Immature natural killer cell (primary cell): Measurements from ENCODE around the gene RILPL1. TPM values are rescaled to one million over a fixed set of nuclear protein-coding genes. Genes with fewer than 3 reads are reported as not detected.
"Not testable (repeated sequence)": the region's sequence is repeated elsewhere in the genome, so short reads cannot be mapped to it uniquely, and the experiment has no call there.

ENCODE experiments used
- DNase-seq, 3 donors: peaks; one replicate each; pipeline ENCODE4 v3.0.0; 2022; ENCODE audit warnings: mixed read lengths in 1 of 3
- H3K27ac Mint-ChIP-seq, 6 donors: one replicate each; pipeline ENCODE4 v1.8.0; 2020; ENCODE audit warnings: mixed read lengths in 6 of 6, mild to moderate bottlenecking in 5 of 6, inconsistent platforms in 4 of 6, moderate library complexity in 3 of 6
- H3K27me3 Mint-ChIP-seq, 3 donors: one replicate each; pipeline ENCODE4 v1.8.0; 2020 to 2021; ENCODE audit warnings: low read depth in 3 of 3, mild to moderate bottlenecking in 3 of 3, mixed read lengths in 3 of 3, moderate library complexity in 3 of 3, inconsistent platforms in 1 of 3
- H3K36me3 Mint-ChIP-seq, 3 donors: one replicate each; pipeline ENCODE4 v1.8.0; 2020; ENCODE audit warnings: mixed read lengths in 3 of 3, inconsistent platforms in 2 of 3, mild to moderate bottlenecking in 2 of 3
- H3K4me1 Mint-ChIP-seq, 2 donors: one replicate each; pipeline ENCODE4 v1.8.0; 2020; ENCODE audit warnings: inconsistent platforms in 2 of 2, mild to moderate bottlenecking in 2 of 2, mixed read lengths in 2 of 2, moderate library complexity in 1 of 2
- H3K4me3 Mint-ChIP-seq, 5 donors: one replicate each; pipeline ENCODE4 v1.8.0; 2020; ENCODE audit warnings: mild to moderate bottlenecking in 5 of 5, mixed read lengths in 5 of 5, inconsistent platforms in 3 of 5, moderate library complexity in 3 of 5
- H3K9me3 Mint-ChIP-seq, 6 donors: one replicate each; pipeline ENCODE4 v1.8.0; 2020; ENCODE audit warnings: mild to moderate bottlenecking in 6 of 6, mixed read lengths in 6 of 6, inconsistent platforms in 4 of 6, moderate library complexity in 3 of 6
- polyA plus RNA-seq, 3 donors: library from polyadenylated mRNA; unstranded; fragments of 300-500 nt; fragmentation: Illumina TruSeq; gene quantifications; one replicate each; pipeline ENCODE4 v1.2.3, GENCODE V29; 2021

The RILPL1 gene
- polyA plus RNA-seq, 3 donors from 2014 or later = 0.34 TPM; not detected in 2

DNA sequence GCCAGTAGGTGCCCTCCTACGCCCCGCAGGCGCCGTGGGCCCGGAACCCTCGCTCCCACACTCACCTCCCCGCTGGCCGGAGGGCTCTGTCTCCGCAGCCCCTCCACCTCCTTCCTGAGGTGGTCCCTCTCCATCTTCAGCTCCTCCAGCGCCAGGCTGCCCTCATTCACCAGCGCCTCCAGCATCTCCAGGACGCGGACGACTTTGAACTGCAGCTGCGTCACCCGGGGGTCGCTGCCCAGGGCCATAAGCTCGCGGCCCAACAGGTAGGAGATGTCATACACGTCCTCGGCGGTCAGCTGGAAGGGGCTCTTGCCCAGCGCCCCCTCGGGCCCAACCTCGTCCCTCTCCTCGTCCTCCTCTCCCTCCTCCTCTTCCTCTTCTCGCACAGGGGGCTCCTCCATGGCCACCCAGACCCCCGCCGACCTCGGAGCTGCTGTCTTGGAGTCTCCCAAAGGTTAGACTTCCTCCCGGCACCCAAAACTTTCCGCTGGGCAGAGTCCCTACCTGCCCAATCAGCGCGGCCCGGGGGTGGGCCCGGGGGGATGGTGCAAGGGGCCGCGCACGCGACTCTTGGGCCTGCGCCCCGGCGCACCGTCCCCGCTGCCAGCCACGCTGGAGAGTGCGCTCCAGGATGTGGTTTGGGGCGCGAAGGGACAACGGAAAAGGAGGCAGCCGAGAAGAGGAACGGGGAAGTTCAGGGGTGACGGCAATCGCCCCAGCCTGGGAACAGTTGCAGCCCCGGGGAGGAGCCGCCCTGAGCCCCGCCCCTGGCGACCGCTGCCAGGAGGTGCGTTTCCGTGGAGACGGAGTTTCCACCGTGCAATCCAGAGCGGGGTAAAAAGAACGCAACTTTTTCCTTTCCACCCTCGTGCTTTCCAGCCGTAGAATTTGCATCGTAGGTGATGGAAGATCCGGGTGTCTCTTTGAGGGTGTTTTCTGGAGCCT lies 97.2 kb downstream of the RILPL1 start, which contains the start of gene RILPL2:
Gene RILPL2, minus strand, starts transcription at position 668 of the 948 bp plus-strand sequence. Its CDS starts 264 bp downstream, at position 404.
- DNase-seq = peak; percentile 85 to 88 (median 85)
- Mint-ChIP-seq H3K4me1 (peaks cover 41 to 47% of the 10 kb centered on the region in 2 donors), H3K4me3 (peak within 1 kb of the TSS; percentile 92 to 96 (median 94)), H3K9me3 (no peaks in the 10 kb centered on the region), H3K36me3 (peaks cover 0 to 1% (median 0%) of the 10 kb centered on the region in 3 donors), H3K27ac (peak within 1 kb of the TSS; percentile 82 to 95 (median 90)), H3K27me3 (peaks cover 2 to 8% (median 4%) of the 10 kb centered on the region in 3 donors)

DNA sequence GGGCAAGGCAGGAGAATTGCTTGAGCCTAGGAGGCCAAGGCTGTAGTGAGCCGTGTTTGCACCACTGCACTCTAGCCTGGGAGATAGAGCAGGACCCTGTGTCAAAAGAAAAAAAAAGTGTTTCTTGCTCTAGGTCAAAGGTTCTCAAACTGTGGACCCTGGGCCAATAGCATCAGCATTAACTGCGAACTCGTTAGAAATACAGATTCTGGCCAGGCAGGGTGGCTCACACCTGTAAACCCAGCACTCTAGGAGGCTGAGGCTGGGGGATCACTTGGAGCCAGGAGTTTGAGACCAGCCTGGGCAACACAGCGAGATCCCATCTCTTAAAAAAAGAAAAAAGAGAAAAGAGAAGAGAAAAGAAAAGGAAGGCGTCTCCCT lies 97.9 kb downstream of the RILPL1 start:
- H3K36me3 Mint-ChIP-seq = peaks cover 0 to 7% (median 0%) of the 10 kb centered on the region in 3 donors
- peak overlapping the region; percentile 92 to 96 (median 94) for H3K4me3 Mint-ChIP-seq
- peaks cover 45 to 53% of the 10 kb centered on the region in 2 donors for H3K4me1 Mint-ChIP-seq
- no peaks in the 10 kb centered on the region for H3K9me3 Mint-ChIP-seq
- peaks cover 2 to 8% (median 4%) of the 10 kb centered on the region in 3 donors for H3K27me3 Mint-ChIP-seq
- peak overlapping the region; percentile 82 to 95 (median 90) for H3K27ac Mint-ChIP-seq
- DNase-seq = no peak

DNA sequence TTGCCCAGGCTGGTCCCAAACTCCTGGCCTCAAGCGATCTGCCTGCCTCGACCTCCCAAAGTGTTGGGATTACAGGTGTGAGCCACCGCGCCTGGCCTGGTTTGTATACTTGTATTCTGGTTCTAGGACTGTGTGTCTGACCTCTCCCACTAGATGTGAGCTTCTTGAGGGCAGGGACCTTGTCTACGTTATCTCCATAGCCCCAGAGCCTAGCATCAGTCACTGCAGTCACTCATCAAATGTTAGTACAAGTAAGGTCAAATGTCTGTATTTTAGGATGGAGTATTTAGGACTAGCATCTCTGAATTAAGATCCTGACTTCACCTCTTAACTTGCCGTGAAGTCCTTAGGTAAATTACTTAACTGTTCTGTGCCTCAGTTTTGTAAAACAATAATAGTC lies 99.9 kb downstream of the RILPL1 start:
- peak overlapping the region in 4 of 5 donors; percentile 50 to 68 (median 57) for H3K4me3 Mint-ChIP-seq
- H3K9me3 Mint-ChIP-seq = no peaks in the 10 kb centered on the region
- no peak for DNase-seq
- H3K4me1 Mint-ChIP-seq = peaks cover 45 to 53% of the 10 kb centered on the region in 2 donors
- peaks cover 2 to 8% (median 4%) of the 10 kb centered on the region in 3 donors for H3K27me3 Mint-ChIP-seq
- H3K27ac Mint-ChIP-seq = peak overlapping the region; percentile 20 to 76 (median 43)
- peaks cover 0 to 12% (median 5%) of the 10 kb centered on the region in 3 donors for H3K36me3 Mint-ChIP-seq

DNA sequence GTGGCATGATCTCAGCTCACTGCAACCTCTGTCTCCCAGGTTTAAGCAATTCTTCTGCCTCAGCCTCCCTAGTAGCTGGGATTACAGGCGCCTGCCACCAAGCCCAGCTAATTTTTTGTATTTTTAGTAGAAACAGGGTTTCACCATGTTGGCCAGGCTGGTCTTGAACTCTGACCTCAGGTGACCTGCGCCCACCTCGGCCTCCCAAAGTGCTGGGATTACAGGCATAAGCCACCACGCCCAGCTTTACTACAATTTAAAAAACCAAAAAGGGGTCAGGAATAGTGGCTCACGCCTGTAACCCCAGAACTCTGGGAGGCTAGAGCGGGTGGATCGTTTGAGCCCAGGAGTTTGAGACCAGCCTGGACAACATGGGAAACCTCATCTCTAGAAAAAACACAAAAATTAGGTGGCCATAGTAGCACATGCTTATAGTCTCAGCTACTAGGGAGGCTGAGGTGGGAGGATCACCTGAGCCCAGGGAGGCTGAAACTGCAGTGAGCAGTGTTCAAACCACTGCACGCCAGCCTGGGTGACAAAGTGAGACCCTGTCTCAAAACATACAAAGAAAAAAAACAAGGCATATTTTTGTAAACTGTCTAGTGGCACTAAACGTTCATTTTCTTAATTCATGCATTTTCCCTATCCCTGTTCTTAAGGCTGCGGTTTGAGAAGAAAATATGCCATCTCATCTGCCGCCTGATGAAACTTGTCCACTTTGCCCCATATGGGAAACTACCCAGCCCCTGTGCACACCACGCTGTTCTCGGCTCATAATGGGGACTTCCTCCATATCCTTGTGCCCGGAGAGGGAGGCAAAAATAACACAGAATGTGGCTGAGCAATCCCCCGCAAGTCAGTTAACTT lies 101.3 kb downstream of the RILPL1 start:
- H3K4me1 Mint-ChIP-seq = peaks cover 45 to 51% of the 10 kb centered on the region in 2 donors

DNA sequence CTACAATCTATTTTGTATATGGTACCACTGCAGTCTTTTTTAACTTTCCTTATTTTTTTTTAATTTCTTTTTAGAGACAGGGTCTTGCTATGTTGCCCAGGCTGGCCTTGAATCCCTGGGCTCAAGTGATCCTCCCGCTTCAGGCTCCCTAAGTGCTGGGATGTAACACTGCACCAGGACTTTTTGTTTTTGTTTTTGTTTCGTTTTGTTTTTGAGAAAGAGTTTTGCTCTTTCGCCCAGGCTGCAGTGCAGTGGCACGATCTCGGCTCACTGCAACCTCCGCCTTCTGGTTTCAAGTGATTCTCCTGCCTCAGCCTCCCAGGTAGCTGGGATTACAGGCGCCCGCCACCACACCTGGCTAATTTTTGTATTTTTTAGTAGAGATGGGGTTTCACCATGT lies 104.4 kb downstream of the RILPL1 start:
- peaks cover 0 to 15% (median 6%) of the 10 kb centered on the region in 3 donors for H3K36me3 Mint-ChIP-seq
- H3K4me1 Mint-ChIP-seq = peaks cover 21 to 26% of the 10 kb centered on the region in 2 donors
- not testable (repeated sequence) for H3K4me3 Mint-ChIP-seq, H3K27me3 Mint-ChIP-seq, DNase-seq, H3K9me3 Mint-ChIP-seq, H3K27ac Mint-ChIP-seq

More for the DNA sequence above, 101.3 kb downstream of the RILPL1 start:
- not testable (repeated sequence) for H3K9me3 Mint-ChIP-seq, DNase-seq, H3K27me3 Mint-ChIP-seq
- Mint-ChIP-seq H3K4me3 (peak overlapping the region; percentile 54 to 68 (median 60)), H3K36me3 (peaks cover 0 to 15% (median 6%) of the 10 kb centered on the region in 3 donors), H3K27ac (peak overlapping the region; percentile 43 to 81 (median 66))

DNA sequence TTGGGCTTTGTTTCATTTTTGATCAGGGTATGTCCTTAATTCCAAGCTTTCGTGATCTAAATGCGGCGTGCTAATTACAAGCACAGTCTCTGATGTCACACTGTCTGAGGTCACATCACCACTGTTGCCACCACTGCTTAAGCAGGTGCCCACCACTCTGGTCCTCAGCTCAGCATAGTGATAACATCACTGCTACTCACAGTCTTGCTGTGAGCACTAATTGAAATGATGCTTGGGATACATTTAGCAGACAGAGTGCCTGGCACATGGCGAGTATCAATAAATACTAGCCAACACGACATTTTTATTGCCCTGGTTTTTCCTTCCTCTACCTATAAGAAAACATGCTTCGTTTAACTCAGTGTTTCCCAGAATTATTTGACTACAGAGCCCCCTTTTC lies 104.9 kb downstream of the RILPL1 start:
- H3K27me3 Mint-ChIP-seq = no peaks in the 10 kb centered on the region
- peaks cover 4 to 15% (median 9%) of the 10 kb centered on the region in 3 donors for H3K36me3 Mint-ChIP-seq
- DNase-seq = no peak
- no peak overlapping the region for H3K27ac Mint-ChIP-seq
- H3K4me1 Mint-ChIP-seq = peaks cover 16 to 21% of the 10 kb centered on the region in 2 donors
- no peak overlapping the region for H3K4me3 Mint-ChIP-seq
- H3K9me3 Mint-ChIP-seq = no peaks in the 10 kb centered on the region

DNA sequence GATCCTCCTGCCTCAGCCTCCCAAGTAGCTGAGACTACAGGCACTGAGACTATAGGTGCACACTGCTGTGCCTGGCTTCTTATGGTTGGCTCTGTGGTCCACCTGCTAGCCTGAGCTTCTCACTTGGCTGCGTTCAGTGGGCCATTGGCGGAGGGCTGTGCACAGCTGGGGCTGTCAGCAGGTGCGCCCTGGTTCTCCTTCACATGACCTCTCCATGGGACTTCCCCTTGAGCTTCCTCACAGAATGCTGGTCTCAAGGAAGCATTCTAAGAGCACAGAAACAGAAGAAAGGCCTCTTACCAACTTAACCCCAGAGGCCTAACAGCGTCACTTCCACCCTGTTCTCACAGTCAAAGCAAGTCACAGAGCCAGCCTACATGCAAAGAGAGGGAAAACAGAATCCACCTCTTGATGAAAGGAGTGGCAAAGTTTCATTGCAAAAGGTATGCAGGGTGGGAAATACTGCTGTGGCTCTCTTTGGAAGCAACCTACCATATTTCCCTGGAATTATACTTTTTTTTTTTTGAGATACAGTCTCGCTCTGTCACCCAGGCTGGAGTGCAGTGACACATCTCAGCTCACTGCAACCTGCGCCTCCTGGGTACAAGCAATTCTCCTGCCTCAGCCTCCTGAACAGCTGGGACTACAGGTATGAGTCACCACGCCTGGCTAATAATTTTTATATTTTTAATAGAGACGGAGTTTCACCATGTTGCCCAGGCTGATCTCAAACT lies 106.3 kb downstream of the RILPL1 start:
- H3K27ac Mint-ChIP-seq = no peak overlapping the region
- peaks cover 4 to 7% of the 10 kb centered on the region in 2 donors for H3K4me1 Mint-ChIP-seq
- DNase-seq = no peak
- H3K36me3 Mint-ChIP-seq = peaks cover 5 to 15% (median 9%) of the 10 kb centered on the region in 3 donors
- H3K4me3 Mint-ChIP-seq = no peak overlapping the region
- no peaks in the 10 kb centered on the region for H3K27me3 Mint-ChIP-seq
- no peaks in the 10 kb centered on the region for H3K9me3 Mint-ChIP-seq

DNA sequence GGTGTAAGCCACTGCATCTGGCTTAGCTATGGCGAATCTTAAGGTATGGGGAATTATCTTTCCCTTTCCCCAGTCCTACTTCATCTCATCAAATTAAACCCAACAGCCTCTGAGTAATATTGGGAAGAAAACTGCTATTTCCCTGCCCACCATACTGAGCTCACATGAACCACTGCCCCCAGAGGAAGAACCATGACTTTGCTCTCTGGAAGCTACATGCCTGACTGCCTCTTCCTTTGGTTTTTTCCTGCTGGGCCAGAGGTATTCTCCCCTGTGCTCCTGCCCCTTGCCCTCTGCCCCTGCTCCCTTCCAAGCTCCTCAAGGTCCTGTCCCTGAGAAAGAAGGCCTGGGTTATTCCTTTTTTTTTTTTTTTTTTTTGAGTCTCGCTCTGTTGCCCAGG lies 112.2 kb downstream of the RILPL1 start:
- peaks cover 0 to 2% (median 2%) of the 10 kb centered on the region in 3 donors for H3K27me3 Mint-ChIP-seq
- H3K27ac Mint-ChIP-seq = no peak overlapping the region
- no peak overlapping the region for H3K4me3 Mint-ChIP-seq
- H3K9me3 Mint-ChIP-seq = no peaks in the 10 kb centered on the region
- peaks cover 0 to 6% of the 10 kb centered on the region in 2 donors for H3K4me1 Mint-ChIP-seq
- no peak for DNase-seq
- peaks cover 4 to 7% (median 5%) of the 10 kb centered on the region in 3 donors for H3K36me3 Mint-ChIP-seq

Other genes starting within 250 kb of the RILPL1 start
- gene SBNO1, start 168.9 kb downstream of the RILPL1 start, polyA plus RNA-seq = 10 to 100 TPM; 20.0 to 34.3 (median 26.9) TPM
- gene KMT5A, start 149.6 kb downstream of the RILPL1 start, polyA plus RNA-seq = 1 to 10 TPM in 2 of 3 donors, under 1 TPM in 1; 0.16 to 6.1 (median 3.2) TPM
- 1 to 10 TPM; 4.7 to 6.5 (median 6.5) TPM for gene RILPL2, start 97.0 kb downstream of the RILPL1 start, polyA plus RNA-seq
- 10 to 100 TPM; 26.2 to 42.3 (median 37.8) TPM for gene SNRNP35, start 75.6 kb downstream of the RILPL1 start, polyA plus RNA-seq
- gene TMED2, start 50.8 kb upstream of the RILPL1 start, polyA plus RNA-seq = 100 to 1,000 TPM; 426 to 609 (median 557) TPM
- 10 to 100 TPM in 2 of 3 donors, 1 to 10 TPM in 1; 7.2 to 17.7 (median 16.4) TPM for gene DDX55, start 68.4 kb upstream of the RILPL1 start, polyA plus RNA-seq
- 10 to 100 TPM; 71.4 to 98.1 (median 75.2) TPM for gene EIF2B1, start 100.0 kb upstream of the RILPL1 start, polyA plus RNA-seq
- gene GTF2H3, start 100.1 kb upstream of the RILPL1 start, polyA plus RNA-seq = 10 to 100 TPM; 27.8 to 33.7 (median 30.7) TPM
- gene TCTN2, start 137.4 kb upstream of the RILPL1 start, polyA plus RNA-seq = 1 to 10 TPM in 1 of 3 donors, under 1 TPM in 1, not detected in 1; 0.72 to 1.0 TPM
- 10 to 100 TPM; 19.3 to 27.7 (median 26.5) TPM for gene ATP6V0A2, start 178.6 kb upstream of the RILPL1 start, polyA plus RNA-seq
- gene DNAH10, start 228.6 kb upstream of the RILPL1 start, polyA plus RNA-seq = under 1 TPM; 0.02 to 0.24 (median 0.16) TPM